ENCODE results near the gene ALDH5A1.

Gene ALDH5A1

GRCh38 chr6:24534329-24534728, 39.6 kb downstream of the ALDH5A1 start:
- peaks cover 18% of the 10 kb centered on the region; the same call in 1 of the 2 replicates for H3K36me3 ChIP-seq (ENCODE audit: insufficient read depth, low read length)
- no peak overlapping the region for H3K4me3 ChIP-seq (ENCODE audit: low read length, poor library complexity, severe bottlenecking)

DNA sequence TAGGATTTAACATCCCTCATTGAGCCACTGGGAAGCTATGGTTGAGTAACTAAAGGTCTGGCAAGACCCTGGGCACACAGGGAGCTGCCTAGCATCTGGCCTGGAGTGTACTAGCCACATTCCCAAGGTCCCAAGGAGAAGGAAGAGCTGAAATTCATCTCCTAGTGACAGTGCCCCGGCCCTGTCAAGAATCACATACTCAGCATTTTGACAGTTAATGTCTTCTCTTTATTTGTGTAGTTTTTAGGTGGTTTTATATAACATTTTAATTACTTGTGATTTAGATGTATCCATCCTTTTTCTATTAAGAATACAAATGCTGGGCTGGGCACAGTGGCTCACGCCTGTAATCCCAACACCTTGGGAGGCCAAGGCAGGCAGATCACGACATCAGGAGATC, 40.4 kb downstream of the ALDH5A1 start:
- Histone ChIP-seq H3F3A (ENCODE audit: low read depth) (no peaks in the 10 kb centered on the region), H3K9ac (ENCODE audit: low read depth, low read length, poor library complexity, severe bottlenecking) (no peak overlapping the region), H3K4me2 (ENCODE audit: low read depth, low read length, poor library complexity, severe bottlenecking) (no peak overlapping the region), H3K27me3 (ENCODE audit: insufficient read depth, low read length, poor library complexity, severe bottlenecking) (no peaks in the 10 kb centered on the region), H3K79me2 (ENCODE audit: insufficient read depth, low read length) (no peaks in the 10 kb centered on the region), H2AFZ (ENCODE audit: low read length) (no peak overlapping the region), H3K4me1 (ENCODE audit: insufficient read depth, low read length, poor library complexity, severe bottlenecking) (no peaks in the 10 kb centered on the region), H3K9me2 (replicated peaks; ENCODE audit: low read depth, low read length) (no peaks in the 10 kb centered on the region), H3K9me3 (ENCODE audit: insufficient read depth, low read depth, low read length) (no peaks in the 10 kb centered on the region), H3K4me3 (ENCODE audit: low read length, poor library complexity, severe bottlenecking) (no peak overlapping the region), H4K20me1 (ENCODE audit: insufficient read depth, low read length, poor library complexity, severe bottlenecking) (no peaks in the 10 kb centered on the region), H3K36me3 (ENCODE audit: insufficient read depth, low read length) (peaks cover 18% of the 10 kb centered on the region; the same call in 1 of the 2 replicates)
- no peak for TF ChIP-seq EZH2phosphoT487 (IDR thresholded peaks at IDR 0.05; ENCODE audit: borderline replicate concordance)
- TF ChIP-seq, protein P1, sequence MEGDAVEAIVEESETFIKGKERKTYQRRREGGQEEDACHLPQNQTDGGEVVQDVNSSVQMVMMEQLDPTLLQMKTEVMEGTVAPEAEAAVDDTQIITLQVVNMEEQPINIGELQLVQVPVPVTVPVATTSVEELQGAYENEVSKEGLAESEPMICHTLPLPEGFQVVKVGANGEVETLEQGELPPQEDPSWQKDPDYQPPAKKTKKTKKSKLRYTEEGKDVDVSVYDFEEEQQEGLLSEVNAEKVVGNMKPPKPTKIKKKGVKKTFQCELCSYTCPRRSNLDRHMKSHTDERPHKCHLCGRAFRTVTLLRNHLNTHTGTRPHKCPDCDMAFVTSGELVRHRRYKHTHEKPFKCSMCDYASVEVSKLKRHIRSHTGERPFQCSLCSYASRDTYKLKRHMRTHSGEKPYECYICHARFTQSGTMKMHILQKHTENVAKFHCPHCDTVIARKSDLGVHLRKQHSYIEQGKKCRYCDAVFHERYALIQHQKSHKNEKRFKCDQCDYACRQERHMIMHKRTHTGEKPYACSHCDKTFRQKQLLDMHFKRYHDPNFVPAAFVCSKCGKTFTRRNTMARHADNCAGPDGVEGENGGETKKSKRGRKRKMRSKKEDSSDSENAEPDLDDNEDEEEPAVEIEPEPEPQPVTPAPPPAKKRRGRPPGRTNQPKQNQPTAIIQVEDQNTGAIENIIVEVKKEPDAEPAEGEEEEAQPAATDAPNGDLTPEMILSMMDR (conservative IDR thresholded peaks at IDR 0.05; ENCODE audit: low read length) = no peak

More at GRCh38 chr6:24534329-24534728, 39.6 kb downstream of the ALDH5A1 start:
- Histone ChIP-seq H3K79me2 (ENCODE audit: insufficient read depth, low read length) (no peaks in the 10 kb centered on the region), H3K4me2 (ENCODE audit: low read depth, low read length, poor library complexity, severe bottlenecking) (no peak overlapping the region), H3F3A (ENCODE audit: low read depth) (no peaks in the 10 kb centered on the region), H2AFZ (ENCODE audit: low read length) (no peak overlapping the region), H4K20me1 (ENCODE audit: insufficient read depth, low read length, poor library complexity, severe bottlenecking) (no peaks in the 10 kb centered on the region), H3K9me3 (ENCODE audit: insufficient read depth, low read depth, low read length) (no peaks in the 10 kb centered on the region), H3K9me2 (replicated peaks; ENCODE audit: low read depth, low read length) (no peaks in the 10 kb centered on the region), H3K9ac (ENCODE audit: low read depth, low read length, poor library complexity, severe bottlenecking) (no peak overlapping the region), H3K27me3 (ENCODE audit: insufficient read depth, low read length, poor library complexity, severe bottlenecking) (no peaks in the 10 kb centered on the region), H3K4me1 (ENCODE audit: insufficient read depth, low read length, poor library complexity, severe bottlenecking) (no peaks in the 10 kb centered on the region)
- TF ChIP-seq, protein P1 (conservative IDR thresholded peaks at IDR 0.05; ENCODE audit: low read length) = no peak
- TF ChIP-seq EZH2phosphoT487 (IDR thresholded peaks at IDR 0.05; ENCODE audit: borderline replicate concordance) = no peak

DNA sequence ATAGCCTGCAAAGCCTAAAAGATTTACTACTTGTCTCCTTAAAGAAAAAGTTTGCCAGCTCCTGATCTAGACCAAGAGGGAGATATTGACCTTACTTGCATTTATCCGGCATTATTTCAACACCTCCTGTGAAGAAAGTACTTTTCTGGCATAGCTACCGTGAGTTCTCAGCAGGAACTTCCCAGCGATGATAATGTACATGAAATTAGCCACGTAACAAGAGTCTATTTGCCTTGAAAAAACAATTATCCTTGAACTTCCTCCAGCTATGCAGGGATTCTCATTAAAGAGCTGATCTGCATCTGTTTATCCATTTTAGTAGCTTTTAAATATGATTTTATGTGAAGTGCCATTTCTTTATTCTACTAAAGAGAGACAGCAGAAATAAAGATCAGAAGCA, 41.7 kb downstream of the ALDH5A1 start:
- no peak for TF ChIP-seq EZH2phosphoT487 (IDR thresholded peaks at IDR 0.05; ENCODE audit: borderline replicate concordance)
- TF ChIP-seq, protein P1 (conservative IDR thresholded peaks at IDR 0.05; ENCODE audit: low read length) = no peak
- Histone ChIP-seq H3K9me3 (ENCODE audit: insufficient read depth, low read depth, low read length) (no peaks in the 10 kb centered on the region), H3F3A (ENCODE audit: low read depth) (no peaks in the 10 kb centered on the region), H3K9me2 (replicated peaks; ENCODE audit: low read depth, low read length) (no peaks in the 10 kb centered on the region), H3K9ac (ENCODE audit: low read depth, low read length, poor library complexity, severe bottlenecking) (no peak overlapping the region), H3K27me3 (ENCODE audit: insufficient read depth, low read length, poor library complexity, severe bottlenecking) (no peaks in the 10 kb centered on the region), H3K4me1 (ENCODE audit: insufficient read depth, low read length, poor library complexity, severe bottlenecking) (no peaks in the 10 kb centered on the region), H3K4me3 (ENCODE audit: low read length, poor library complexity, severe bottlenecking) (no peak overlapping the region), H4K20me1 (ENCODE audit: insufficient read depth, low read length, poor library complexity, severe bottlenecking) (no peaks in the 10 kb centered on the region), H2AFZ (ENCODE audit: low read length) (no peak overlapping the region), H3K79me2 (ENCODE audit: insufficient read depth, low read length) (no peaks in the 10 kb centered on the region), H3K36me3 (ENCODE audit: insufficient read depth, low read length) (peaks cover 18% of the 10 kb centered on the region; the same call in 1 of the 2 replicates), H3K4me2 (ENCODE audit: low read depth, low read length, poor library complexity, severe bottlenecking) (no peak overlapping the region)
